Measurements from ENCODE around the gene FAM217B.

The FAM217B gene

DNA sequence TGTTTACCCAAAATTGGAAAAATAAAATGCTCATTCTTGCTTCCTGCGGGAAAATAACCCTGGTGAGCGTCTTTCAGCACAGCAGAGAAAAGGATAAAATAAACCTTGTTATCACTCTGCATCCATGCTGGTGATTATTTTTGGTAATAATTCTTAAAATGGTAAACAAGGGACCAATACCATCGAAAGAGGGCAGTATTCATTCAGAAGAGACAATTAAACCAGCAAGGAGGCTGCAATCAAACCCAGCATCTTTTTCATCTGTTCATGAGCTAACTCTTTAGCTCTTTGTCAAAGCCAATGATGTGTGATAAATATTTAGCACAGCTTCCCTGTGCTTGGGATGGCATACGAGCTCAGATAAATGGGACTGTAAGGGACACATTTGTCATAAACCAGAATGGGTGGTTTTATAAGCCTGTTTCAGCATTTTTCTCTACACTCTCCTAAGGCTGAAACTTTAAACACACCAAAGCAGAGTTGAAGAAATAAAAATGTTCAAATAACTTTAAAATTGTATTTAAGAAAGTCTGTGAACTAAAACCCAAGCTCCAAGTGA lies 52.4 kb downstream of the FAM217B start:
- no peak overlapping the region for H3K27ac ChIP-seq
- TF ChIP-seq, protein P1, sequence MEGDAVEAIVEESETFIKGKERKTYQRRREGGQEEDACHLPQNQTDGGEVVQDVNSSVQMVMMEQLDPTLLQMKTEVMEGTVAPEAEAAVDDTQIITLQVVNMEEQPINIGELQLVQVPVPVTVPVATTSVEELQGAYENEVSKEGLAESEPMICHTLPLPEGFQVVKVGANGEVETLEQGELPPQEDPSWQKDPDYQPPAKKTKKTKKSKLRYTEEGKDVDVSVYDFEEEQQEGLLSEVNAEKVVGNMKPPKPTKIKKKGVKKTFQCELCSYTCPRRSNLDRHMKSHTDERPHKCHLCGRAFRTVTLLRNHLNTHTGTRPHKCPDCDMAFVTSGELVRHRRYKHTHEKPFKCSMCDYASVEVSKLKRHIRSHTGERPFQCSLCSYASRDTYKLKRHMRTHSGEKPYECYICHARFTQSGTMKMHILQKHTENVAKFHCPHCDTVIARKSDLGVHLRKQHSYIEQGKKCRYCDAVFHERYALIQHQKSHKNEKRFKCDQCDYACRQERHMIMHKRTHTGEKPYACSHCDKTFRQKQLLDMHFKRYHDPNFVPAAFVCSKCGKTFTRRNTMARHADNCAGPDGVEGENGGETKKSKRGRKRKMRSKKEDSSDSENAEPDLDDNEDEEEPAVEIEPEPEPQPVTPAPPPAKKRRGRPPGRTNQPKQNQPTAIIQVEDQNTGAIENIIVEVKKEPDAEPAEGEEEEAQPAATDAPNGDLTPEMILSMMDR (conservative IDR thresholded peaks at IDR 0.05): 0 out of 2 replicates have a peak, but pooled peaks have one; percentile 15

DNA sequence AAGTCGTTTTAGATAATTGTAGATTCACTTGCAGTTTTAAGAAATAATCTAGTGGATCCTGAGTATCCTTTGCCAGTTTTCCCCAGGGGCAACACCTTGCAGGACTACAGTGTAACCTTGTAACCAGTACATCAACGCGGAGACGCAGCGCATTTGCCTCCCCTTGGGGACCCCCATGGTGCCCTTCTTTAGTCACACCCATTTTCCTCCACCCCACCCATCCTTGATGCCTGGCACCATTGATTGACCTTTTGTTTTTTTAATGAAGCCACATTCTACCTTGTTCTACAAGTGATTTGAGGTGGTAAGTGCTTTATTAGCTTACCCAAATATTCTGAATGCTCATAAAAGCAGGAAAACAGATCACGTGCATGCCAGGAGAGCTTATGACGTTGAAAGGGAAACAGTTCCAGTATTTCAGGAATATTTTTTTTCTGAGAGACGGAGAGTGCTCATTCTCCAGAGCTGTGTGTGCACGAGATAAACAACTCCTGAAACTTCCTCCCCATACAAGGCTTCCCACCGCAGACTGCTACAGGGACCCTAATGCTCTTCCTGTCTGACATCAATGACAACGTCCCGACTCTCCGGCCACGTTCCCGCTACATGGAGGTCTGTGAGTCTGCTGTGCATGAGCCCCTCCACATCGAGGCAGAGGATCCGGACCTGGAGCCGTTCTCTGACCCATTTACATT lies 53.7 kb downstream of the FAM217B start:
- TF ChIP-seq, protein P1 (conservative IDR thresholded peaks at IDR 0.05): no peak
- H3K27ac ChIP-seq: no peak overlapping the region; the same call in 1 of the 2 replicates

DNA sequence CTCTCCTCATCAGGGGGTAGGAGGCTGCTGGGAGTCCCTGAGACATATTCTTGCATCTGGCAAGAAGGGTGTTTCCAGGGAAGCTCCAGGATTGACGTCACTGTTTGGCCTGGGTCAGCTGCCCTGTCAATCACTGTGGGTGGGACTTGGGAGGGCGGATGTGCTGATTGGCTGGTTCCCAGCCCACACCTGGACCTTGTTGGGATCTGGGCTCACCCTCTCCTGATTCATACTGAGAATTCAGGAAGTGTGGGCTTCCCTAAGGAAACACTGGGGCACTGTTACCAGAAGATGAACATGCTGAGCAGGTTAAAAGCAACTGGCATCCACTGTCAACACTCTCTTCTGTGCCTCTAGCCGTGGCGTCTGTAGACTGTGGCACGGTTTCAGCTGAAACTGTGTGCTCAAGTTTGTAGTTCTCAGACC lies 54.5 kb downstream of the FAM217B start:
- TF ChIP-seq, protein P1 (conservative IDR thresholded peaks at IDR 0.05): no peak
- H3K27ac ChIP-seq: no peak overlapping the region

DNA sequence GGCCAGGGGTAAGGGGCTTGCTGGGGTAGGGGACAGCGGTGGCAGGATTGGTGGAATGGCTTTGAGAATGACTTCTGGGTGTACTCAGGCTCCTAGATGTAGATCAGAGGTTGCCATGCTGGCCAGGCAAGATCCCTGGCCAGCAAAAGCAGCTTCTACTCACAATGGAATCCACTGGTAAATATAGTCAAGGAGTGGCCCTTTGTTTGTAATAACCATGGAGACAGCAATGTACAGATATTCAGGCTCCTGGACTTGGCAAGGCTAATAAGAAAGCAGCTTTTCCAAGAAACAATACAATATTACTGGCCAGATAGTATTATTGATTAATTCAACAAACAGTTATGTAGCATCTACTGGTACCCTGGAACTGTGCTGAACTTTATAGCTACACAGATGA lies 55.9 kb downstream of the FAM217B start:
- no peak overlapping the region for H3K27ac ChIP-seq
- TF ChIP-seq, protein P1 (conservative IDR thresholded peaks at IDR 0.05): no peak

DNA sequence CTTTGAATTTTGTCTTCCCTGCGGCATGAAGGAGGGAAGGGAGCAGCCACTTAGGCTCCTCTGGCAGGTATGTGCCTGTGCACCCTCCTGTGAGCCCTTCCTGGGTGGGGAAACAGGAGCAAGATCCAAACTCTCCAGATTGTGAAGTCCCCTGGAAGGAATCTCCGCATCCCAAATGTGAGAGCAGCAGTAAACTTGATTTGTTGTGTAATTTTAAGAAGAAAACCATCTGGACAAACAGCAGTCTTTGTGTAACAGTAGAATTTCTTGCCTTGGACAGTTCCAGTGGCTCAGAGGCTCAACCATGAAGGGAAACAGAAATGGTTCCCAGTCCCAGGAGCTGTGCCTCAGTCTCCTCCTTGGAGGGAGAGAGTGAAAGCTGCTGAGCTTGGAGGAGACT lies 57.7 kb downstream of the FAM217B start:
- H3K27ac ChIP-seq: no peak overlapping the region
- TF ChIP-seq, protein P1 (conservative IDR thresholded peaks at IDR 0.05): no peak
